ENCODE data around the gene GABRR2. TPM values are rescaled to one million over a fixed set of nuclear protein-coding genes. Genes with fewer than 3 reads are reported as not detected.

The GABRR2 gene
- total and polyA plus RNA-seq, 2 of the 4 experiments (the other 2 are of a cell fraction), result 0.26 TPM; not detected in 1

DNA sequence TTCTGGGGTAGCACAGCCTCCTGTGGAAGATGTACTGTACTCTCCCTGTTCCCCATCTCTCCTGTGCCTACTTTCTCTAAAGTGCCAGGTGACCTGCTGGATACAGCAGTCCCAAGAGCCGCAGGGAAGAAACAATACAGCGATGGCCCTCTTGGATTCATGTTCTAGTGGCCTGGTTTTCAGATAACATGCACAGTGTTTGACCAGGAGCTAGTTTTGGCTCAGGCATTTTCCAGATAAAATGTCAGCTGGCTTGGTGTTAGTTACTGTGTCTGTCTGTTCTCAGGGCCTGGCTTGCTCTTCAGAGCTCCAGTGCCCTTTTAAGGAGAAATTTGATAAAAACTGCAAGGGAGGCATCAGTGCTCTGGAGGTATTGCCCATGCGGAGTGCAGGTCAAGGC is 41.3 kb downstream of the GABRR2 start:
- no peak overlapping the region for H4K8ac ChIP-seq (ENCODE audit: low read depth in 2 of 2, low read length in 2 of 2)
- H3K4me1 ChIP-seq (ENCODE audit: control insufficient read depth, insufficient read depth, low read length), result no peaks in the 10 kb centered on the region
- no peak for DNase-seq
- POLR2A ChIA-PET (ENCODE audit: unreplicated experiment), result no interaction called here
- dilution Hi-C loops (cut with HindIII; ENCODE audit: low sequenced_read_pairs, unreplicated experiment) (no loop called here), intact Hi-C loops (cut with micrococcal nuclease) (no loop called here), in situ Hi-C loops (cut with MboI; ENCODE audit: low sequenced_read_pairs) (no loop called here)
- no peak overlapping the region for H4K91ac ChIP-seq (ENCODE audit: insufficient read depth, low read depth, low read length)
- H3K9ac ChIP-seq (ENCODE audit: low read depth, low read length), result no peak overlapping the region
- no peak overlapping the region for H2AK9ac ChIP-seq (replicated peaks; ENCODE audit: low read depth, low read length, poor library complexity)
- H2AK5ac ChIP-seq (ENCODE audit: low read depth, low read length), result no peak overlapping the region
- no peak overlapping the region for H3K4me2 ChIP-seq (ENCODE audit: low read depth, low read length)
- H4K5ac ChIP-seq (ENCODE audit: low read depth, low read length), result no peak overlapping the region
- no peaks in the 10 kb centered on the region for H3K9me3 ChIP-seq (ENCODE audit: control insufficient read depth, insufficient read depth, low read length)
- peaks cover 6% of the 10 kb centered on the region for H3K27me3 ChIP-seq (ENCODE audit: control insufficient read depth, insufficient read depth, low read length)
- no peak overlapping the region for H3K4me3 ChIP-seq (ENCODE audit: insufficient read depth, low read depth, low read length)
- H2BK20ac ChIP-seq (ENCODE audit: low read depth, low read length), result no peak overlapping the region
- WGBS, 2 experiments (ENCODE audit: extremely low coverage in 2 of 2, insufficient read length in 1 of 2), result no CpG with 5 or more reads among the region's 3 CpGs
- no peak overlapping the region for H3K23ac ChIP-seq (ENCODE audit: low read depth, low read length)
- no peak overlapping the region for H3K27ac ChIP-seq (ENCODE audit: insufficient read depth, low read length)
- H3K18ac ChIP-seq (ENCODE audit: low read depth, low read length), result no peak overlapping the region
- H3K14ac ChIP-seq (replicated peaks; ENCODE audit: low read depth, low read length), result no peak overlapping the region
- no peak overlapping the region for H2BK5ac ChIP-seq (ENCODE audit: low read depth, low read length, poor library complexity, severe bottlenecking)
- H3K79me1 ChIP-seq (ENCODE audit: low read depth in 1 of 2, low read length in 2 of 2), result no peaks in the 10 kb centered on the region
- ATAC-seq (ENCODE audit: low read depth), result no peak
- H3K36me3 ChIP-seq (ENCODE audit: control insufficient read depth, insufficient read depth, low read length), result no peaks in the 10 kb centered on the region
- H3K9me1 ChIP-seq (ENCODE audit: insufficient read depth, low read length), result no peaks in the 10 kb centered on the region
- CTCF ChIA-PET, result no interaction called here
- no peak overlapping the region for H3K56ac ChIP-seq (ENCODE audit: extremely low read depth, insufficient read depth, low read length)
- no peak overlapping the region for H2AFZ ChIP-seq (replicated peaks; ENCODE audit: low read length, poor library complexity)
- no peak for TF ChIP-seq NFE2L2 (IDR thresholded peaks at IDR 0.05; ENCODE audit: low read depth, low read length)
- no peak for TF ChIP-seq CHD1 (IDR thresholded peaks at IDR 0.05; ENCODE audit: low read depth, low read length)
- TF ChIP-seq SMC3 (IDR thresholded peaks at IDR 0.05; ENCODE audit: low read depth, low read length), result no peak
- no peak for TF ChIP-seq RCOR1 (IDR thresholded peaks at IDR 0.05; ENCODE audit: insufficient replicate concordance, low read length)
- no peak for TF ChIP-seq MXI1 (IDR thresholded peaks at IDR 0.05; ENCODE audit: borderline replicate concordance, low read depth, low read length)
- no peak for TF ChIP-seq MAZ (IDR thresholded peaks at IDR 0.05; ENCODE audit: borderline replicate concordance, low read depth, low read length)
- TF ChIP-seq MAFK (IDR thresholded peaks at IDR 0.05; ENCODE audit: low read depth, low read length), result no peak
- no peak for TF ChIP-seq FOS (IDR thresholded peaks at IDR 0.05; ENCODE audit: low read depth, low read length)
- TF ChIP-seq, protein P1, sequence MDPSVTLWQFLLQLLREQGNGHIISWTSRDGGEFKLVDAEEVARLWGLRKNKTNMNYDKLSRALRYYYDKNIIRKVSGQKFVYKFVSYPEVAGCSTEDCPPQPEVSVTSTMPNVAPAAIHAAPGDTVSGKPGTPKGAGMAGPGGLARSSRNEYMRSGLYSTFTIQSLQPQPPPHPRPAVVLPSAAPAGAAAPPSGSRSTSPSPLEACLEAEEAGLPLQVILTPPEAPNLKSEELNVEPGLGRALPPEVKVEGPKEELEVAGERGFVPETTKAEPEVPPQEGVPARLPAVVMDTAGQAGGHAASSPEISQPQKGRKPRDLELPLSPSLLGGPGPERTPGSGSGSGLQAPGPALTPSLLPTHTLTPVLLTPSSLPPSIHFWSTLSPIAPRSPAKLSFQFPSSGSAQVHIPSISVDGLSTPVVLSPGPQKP (IDR thresholded peaks at IDR 0.05; ENCODE audit: borderline replicate concordance, low read depth, low read length), result no peak
- no peak for TF ChIP-seq POLR2A (IDR thresholded peaks at IDR 0.05; ENCODE audit: low read depth, low read length)
- no peak for TF ChIP-seq RFX5 (IDR thresholded peaks at IDR 0.05; ENCODE audit: low read depth, low read length)
- TF ChIP-seq CEBPB (IDR thresholded peaks at IDR 0.05; ENCODE audit: low read depth, low read length), result no peak
- no peak for TF ChIP-seq RAD21 (IDR thresholded peaks at IDR 0.05; ENCODE audit: low read length)
- no TSS peak for BruUV-seq (replicated peaks)
- no peaks in the 10 kb centered on the region for H4K20me1 ChIP-seq (ENCODE audit: insufficient read depth, low read length)
- H2BK15ac ChIP-seq (ENCODE audit: low read depth, low read length), result no peak overlapping the region
- no peak overlapping the region for H3K4ac ChIP-seq (ENCODE audit: low read depth, low read length)
- no peak overlapping the region for H2BK120ac ChIP-seq (ENCODE audit: low read depth, low read length)

Data from IMR-90 (cell line).